GM12865 (cell line): ENCODE results near the gene PPP2R5E.
"Not testable (repeated sequence)": the region's sequence is repeated elsewhere in the genome, so short reads cannot be mapped to it uniquely, and the experiment has no call there.

Source experiments
- DNase-seq: peaks from one replicate; pipeline ENCODE4 v3.0.0; 2010; ENCODE audit warnings: low read depth
- H3K4me3 ChIP-seq: 2 replicates; pipeline ENCODE4 v1.5.1; 2011; ENCODE audit warnings: mild to moderate bottlenecking, low read depth, low read length, control low read depth
- TF ChIP-seq, protein P1 (sequence below): IDR thresholded peaks from 2 replicates; pipeline ENCODE4 v1.5.1; 2011; ENCODE audit warnings: low read length, control low read depth, low read depth, inconsistent platforms; ENCODE audit not compliant: insufficient read depth; ENCODE audit errors: missing control alignments

Gene PPP2R5E

DNA sequence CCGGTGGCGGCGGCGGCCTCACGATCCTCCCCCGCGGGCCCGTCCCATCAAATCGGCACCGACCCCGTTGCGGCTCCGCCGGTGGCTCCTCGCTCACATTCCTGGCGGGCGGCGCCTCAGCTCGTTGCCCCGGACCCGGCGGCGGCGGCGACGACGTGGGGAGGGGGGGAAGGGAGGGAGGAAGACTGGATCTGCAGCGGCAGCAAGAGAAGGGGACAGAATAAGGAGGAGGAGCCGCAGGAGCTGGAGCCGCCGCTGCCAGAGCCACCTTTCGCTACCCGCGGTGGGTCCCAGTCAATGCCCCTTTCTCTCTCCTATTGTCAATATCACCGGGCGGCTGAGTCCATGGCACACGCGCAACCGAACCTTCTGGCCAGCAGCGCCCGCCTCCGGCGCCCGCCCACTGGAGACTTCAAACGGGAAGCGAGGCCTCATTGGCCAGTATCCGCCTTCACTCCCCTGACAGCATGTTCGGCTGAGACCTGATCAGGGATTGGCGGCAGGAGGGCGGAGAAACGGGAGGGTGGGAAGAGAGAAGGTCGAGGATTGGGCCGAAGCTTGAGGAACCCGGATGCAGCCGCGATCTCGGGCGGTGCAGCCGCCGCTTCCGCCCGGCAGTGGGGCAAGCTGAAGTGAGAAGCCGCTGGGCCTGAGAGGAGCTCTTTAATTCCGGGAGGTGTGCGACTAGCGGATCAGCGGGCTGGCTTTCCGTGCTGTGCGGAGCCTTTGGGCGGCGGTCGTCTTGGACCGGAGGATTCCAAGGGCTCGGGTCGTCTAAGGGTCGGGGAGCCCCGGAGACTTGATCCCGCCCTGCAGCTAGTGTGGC, at the start of gene PPP2R5E:
PPP2R5E (minus strand) TSS at position 378 of the 826 bp plus-strand sequence. CDS start 3,692 bp downstream, outside the sequence.
- TF ChIP-seq, protein P1, sequence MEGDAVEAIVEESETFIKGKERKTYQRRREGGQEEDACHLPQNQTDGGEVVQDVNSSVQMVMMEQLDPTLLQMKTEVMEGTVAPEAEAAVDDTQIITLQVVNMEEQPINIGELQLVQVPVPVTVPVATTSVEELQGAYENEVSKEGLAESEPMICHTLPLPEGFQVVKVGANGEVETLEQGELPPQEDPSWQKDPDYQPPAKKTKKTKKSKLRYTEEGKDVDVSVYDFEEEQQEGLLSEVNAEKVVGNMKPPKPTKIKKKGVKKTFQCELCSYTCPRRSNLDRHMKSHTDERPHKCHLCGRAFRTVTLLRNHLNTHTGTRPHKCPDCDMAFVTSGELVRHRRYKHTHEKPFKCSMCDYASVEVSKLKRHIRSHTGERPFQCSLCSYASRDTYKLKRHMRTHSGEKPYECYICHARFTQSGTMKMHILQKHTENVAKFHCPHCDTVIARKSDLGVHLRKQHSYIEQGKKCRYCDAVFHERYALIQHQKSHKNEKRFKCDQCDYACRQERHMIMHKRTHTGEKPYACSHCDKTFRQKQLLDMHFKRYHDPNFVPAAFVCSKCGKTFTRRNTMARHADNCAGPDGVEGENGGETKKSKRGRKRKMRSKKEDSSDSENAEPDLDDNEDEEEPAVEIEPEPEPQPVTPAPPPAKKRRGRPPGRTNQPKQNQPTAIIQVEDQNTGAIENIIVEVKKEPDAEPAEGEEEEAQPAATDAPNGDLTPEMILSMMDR: no peak
- DNase-seq: peak; percentile 99
- peak within 1 kb of the TSS; percentile 97 for H3K4me3 ChIP-seq

DNA sequence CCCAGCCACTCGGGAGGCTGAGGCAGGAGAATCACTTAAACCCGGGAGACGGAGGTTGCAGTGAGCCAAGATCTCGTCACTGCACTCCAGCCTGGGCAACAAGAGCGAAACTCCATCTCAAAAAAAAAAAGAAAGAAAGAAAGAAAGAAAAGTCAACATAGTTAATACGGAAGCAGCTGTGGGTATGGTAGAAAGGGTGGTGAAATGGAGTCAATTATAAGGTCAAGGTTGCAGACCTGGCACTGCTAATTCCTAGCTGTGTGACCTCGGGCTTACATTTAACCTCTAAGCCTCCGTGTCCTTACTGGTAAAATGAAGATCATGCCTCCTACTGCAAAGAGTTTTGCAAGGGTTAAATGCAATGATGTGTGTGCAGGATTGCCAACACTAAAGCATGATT, 39.9 kb upstream of the PPP2R5E start:
- H3K4me3 ChIP-seq, DNase-seq: not testable (repeated sequence)

DNA sequence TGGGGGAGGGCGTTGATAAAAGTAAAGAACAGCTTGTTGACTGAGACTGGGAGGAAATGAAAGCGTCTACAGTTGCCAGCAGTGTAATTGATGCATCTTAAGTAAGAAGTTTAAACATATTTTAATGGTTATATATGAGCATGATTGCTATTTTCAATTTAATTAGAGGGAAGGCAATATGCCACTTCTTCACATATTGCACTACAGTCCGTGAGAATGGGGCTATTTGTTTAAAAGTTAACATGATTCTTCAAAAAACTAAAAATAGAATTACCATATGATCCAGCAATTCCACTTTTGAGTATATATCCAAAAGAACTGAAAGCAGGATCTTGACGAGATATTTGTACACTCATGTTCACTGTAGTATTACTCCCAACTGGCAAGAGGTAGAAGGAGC, 38.3 kb upstream of the PPP2R5E start:
- H3K4me3 ChIP-seq: no peak overlapping the region
- DNase-seq: no peak
- TF ChIP-seq, protein P1: no peak

DNA sequence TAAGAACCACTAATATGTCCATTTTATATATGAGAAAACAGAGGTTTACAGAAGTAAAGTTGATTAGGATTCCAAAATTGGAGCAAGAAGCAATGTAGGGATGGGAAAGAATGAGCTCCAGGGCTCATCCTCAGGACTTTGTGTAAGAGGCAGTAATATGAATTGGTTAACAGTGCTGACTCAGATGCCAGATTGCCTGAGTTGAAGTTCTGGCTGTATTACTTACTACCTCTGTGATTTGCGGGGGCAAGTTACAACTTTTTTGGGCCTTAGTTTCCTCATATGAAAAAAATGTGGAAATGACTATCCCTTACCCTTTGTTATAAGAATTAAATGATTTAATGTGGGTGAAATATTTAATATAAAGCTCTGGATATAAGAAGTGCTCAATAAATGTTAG, 35.1 kb upstream of the PPP2R5E start:
- TF ChIP-seq, protein P1: no peak
- no peak overlapping the region for H3K4me3 ChIP-seq
- no peak for DNase-seq

DNA sequence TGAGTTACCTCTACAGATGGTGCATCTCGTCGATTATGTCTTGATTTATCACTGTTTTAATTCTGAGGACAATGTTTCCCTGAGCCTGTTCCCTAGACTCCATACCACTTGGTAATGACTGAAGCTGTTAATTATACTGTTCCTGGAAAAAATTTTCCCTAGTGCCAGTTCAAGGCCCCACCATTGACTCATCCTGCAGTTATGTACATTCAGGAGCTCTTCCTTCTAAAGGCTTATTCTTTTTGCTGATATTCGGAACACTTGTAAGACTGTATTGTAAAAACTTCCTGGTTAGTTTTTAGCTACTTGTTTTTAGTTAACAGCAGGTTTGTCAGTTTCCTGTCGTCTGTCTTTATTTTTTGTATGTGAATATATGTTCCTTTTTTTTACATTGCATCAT, 30.4 kb upstream of the PPP2R5E start:
- TF ChIP-seq, protein P1: no peak
- H3K4me3 ChIP-seq: no peak overlapping the region
- DNase-seq: no peak

DNA sequence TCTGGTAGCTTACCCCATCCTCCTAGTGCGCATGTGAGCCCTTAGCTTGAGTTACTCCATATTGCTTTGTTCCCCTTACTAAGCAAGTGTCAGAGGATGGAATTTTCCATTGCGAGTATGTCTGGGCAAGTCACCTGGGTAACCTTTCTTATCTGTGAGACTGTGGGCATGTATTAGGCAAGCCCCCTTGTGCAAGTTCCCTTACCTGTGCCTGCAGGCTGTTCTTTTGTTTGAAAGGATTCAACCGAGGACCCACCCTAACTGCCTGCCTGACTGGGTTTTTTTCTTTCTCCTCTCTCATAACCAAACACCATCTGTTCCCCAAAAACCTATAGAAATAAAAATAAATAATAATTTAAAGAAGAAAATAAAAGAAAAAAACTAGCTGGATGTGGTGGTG, 22.3 kb upstream of the PPP2R5E start:
- no peak overlapping the region for H3K4me3 ChIP-seq
- no peak for DNase-seq
- TF ChIP-seq, protein P1: no peak

DNA sequence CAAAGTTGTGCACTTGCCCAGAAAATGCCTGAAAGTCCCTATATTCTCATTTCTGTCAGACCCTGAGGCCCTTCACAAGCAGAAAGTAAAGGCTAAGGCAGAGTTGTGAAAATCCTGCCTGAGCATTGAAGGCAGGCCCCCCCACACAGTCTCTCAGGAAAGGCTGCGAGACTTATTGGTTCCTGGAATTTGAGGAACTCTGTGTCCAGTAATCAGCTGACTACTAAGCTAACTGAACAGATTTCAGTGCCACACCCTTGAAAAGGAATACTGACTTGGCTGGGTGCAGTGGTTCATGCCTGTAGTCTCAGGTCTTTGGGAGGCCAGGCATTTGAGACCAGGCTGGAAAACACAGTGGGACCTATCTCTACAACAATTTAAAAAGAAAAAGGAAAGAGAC, 21.1 kb upstream of the PPP2R5E start:
- no peak for DNase-seq
- H3K4me3 ChIP-seq: no peak overlapping the region
- TF ChIP-seq, protein P1: no peak
